NCI-H748 (cell line): ENCODE results near the gene FEZ2.

Source experiments
- DNase-seq: peaks from one replicate; lab custom pipeline; 2025; ENCODE audit not compliant: unreplicated experiment; lab: John Stamatoyannopoulos, UW

FEZ2 gene

DNA sequence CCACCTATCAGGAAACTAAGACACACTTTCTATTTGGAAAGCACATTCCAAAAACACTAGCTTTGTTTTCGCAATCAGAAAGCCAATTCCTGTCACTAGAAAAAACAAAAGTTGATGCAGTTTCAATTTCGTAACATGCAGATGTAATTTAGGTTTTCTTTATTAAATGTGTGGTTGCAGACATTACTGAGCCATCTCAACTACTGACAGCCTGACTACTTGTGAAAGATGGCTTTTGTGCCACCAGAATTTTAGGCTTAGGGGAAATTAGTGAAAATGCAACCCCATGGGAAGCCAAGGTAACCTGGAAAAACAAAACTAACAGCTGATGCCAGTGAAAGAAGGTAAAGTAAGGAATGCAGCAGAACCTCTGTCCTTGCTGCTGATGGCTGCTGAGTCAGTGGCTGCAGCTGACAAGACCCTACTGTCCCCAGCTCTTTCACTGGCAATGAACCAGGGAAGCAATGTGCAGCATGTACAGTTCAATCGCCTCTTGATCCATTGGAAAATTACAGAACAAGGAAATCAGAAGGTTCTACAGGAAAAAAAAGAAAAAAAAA is 34.9 kb downstream of the FEZ2 start:
- no peak for DNase-seq

DNA sequence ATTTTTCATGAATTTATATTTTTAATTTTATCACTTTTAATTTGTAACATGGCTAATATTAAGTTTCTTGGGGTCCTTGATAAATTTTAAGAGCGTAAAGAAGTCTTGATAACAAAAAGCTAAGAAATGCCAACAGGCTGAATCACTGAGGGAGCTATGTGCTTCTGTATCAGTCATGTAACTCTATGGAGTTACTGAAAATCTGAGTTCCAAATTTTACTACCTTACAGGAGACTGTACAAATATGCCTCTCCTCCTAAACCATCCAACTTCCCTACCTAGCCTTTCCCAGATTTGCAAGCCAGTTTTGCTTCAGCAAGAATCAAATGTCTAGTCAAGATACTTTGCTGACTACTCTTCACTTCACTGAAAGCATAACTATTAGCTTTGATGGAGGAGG is 35.7 kb downstream of the FEZ2 start:
- no peak for DNase-seq

DNA sequence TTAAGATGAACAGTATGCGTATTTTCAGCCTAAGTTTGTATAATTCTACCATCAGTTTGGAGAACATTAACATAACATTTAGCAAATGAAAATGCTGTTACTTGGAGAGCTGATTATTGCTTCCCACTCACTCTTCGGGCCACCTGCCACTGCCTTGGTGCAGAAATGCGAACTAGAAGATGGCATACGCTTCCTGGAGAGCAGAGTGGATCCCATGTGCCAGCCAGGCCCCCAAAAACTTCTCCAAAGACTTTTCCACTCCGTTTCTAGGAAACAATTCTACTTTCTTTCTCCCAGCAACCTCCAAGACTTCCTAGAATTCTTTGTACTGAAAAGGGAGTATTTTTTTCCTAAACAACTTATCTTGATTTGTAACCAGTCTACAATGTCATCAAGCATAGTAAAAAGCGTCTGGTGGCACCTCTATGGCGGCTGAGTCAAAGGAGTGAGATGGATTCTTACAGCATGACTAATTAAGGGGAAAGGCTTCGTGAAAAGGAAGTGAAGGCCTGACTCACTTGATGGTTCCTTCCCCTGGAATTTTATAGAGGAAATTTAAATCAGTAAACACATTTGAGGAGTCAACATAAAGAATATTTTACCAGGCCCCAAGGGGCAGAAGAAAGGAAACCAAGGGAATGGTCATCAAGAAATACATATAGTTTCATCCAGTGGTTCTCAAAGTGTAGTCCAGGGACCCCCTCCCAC is 36.6 kb downstream of the FEZ2 start:
- no peak for DNase-seq

DNA sequence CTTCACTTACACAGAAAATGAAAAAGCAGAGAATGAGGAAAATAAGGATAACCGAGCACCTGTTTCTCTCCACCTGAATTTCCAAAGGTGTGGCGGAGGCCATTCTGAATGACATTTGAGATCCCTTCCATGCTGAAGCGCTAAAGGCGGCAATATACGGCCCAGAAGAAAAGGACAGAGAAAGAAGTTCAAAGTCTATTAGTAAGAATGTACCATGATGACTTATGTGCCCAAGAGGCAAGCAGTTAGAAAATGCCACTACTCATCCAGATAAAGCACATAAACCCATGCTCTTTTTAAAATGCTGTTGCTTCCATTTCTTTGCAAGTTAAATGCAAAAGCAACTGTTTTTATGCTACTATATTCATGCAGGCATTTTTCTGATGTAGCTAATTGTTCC is 37.2 kb downstream of the FEZ2 start:
- no peak for DNase-seq

DNA sequence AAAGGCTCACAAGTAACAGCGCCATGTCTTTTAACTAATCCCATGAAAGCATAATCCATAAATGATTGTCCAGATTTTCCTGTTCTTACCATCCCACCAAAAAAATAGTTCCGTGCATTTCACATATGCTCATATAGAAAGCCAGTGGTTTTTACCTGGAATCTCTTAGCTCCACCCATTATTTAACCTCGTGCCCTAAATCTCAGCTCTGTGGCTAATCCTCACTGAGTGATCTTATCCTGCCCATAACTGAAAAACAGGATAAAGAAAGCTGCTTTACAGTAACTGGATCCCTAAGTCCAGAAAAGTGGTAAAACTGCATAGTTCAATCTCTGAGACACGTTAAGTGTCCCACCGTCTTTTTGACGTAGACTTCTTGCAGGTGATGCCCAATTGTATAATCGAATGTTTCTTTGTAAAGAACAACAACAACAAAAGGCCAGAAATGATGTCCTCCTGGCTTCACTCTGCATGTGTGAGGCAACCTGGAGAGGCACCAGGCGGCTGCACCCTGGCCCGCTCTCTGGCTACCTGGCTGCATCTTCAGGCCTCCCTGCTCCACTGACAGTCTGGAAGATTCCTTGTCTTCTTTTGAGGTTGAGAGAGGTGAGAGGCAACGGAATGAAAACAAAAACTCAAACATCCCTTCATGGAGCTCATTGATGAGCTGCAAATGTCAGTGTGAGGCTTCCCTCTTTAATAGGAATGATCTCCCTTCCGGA is 38.6 kb downstream of the FEZ2 start:
- DNase-seq: no peak

DNA sequence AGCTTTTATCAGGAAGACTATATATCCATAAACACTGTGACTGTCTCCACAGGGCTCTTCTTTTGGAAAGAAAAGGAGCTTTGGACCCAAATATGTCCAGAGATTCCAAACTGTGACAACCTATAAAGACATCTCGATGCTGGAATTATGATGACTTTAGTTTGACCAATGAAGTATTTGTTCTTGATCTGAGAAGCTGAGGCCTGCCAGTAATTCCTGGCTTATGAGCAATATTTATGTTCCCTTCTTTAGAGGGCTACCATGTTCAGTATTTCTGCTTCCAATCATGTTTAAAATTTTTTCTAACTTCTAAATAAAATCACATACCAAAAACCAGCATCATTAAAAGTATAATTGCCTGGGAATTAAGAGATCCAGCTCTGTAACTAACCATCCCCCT is 41.1 kb downstream of the FEZ2 start:
- no peak for DNase-seq

DNA sequence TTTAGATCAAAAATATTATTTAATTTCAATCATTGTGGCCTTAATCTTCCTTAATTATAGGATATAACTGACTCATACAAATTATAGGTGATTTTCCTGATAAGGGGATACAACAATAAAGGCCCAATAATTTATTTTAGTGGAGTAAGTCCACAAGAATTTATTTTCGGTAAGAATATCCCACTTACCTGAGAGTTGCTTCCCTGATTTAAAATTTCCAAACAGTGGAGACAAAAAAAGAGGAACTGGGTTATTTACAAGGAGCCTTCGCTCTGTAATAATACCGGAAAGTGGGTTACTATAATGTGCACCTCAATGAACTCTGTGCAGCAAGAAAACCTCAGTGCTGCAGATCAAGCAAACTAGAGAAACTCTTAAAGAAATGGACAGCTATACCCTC is 42.2 kb downstream of the FEZ2 start:
- no peak for DNase-seq

DNA sequence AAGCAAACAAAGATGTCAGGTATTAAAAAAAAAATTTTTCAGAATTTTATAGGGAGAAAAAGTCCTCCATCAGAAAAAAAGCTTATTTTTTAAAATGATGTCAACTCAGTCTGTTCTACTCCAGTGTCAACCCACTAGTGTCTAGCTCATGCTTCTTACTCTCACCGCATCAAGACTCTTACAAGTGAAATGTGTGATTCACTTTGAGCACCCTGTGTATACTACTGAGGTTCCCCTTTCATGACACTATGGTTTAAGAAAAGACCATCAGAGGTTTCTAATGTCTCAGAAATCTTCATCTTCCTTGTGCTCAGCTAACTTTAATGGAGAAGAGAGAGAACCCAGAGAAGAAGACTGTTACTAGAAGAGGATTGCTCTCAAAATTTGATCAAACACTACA is 43.4 kb downstream of the FEZ2 start:
- no peak for DNase-seq

DNA sequence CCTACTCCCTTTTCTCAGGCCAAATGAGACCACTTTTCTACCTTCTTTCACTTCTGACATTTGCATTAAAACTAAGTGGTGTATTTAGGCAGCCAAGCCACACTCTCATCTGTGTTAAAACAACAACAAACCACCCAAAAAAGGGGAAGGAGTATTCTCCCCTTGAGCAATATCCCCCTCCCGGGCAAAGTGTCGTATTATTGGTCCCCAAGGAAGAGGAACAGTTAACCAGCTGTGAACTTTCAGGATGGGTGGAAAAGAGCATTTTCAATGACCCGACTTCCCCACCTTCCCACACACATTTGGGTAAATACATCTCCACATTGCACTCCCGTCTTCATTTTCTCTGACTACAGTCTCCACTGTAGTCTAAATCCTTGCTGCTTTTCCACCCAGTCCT is 44.3 kb downstream of the FEZ2 start:
- DNase-seq: no peak

DNA sequence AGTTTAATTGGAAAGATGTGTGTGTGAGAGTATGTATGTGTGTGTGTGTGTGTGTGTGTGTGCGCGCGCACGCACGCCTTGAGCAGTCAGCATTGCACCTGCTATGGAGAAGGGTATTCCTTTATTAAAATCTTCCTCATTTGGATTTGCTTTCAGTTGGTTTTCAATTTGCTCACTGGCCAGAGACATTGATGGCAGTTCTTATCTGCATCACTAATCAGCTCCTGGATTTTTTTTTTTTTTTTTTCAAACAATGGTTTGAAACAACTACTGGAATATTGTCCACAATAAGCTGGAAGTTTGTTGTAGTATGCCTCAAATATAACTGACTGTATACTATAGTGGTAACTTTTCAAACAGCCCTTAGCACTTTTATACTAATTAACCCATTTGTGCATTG is 48.0 kb downstream of the FEZ2 start:
- DNase-seq: no peak

DNA sequence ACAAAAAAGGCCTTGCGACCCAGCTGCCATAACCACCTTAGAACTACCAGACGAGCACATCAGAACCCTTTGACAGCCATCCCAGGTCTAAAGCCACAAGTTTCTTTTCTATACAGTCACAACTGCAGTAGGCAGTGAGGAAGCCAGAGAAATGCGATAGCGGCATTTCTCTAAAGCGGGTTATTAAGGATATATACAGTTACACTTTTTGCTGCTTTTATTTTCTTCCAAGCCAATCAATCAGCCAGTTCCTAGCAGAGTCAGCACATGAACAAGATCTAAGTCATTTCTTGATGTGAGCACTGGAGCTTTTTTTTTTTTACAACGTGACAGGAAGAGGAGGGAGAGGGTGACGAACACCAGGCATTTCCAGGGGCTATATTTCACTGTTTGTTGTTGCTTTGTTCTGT is 48.8 kb downstream of the FEZ2 start:
- DNase-seq: no peak

DNA sequence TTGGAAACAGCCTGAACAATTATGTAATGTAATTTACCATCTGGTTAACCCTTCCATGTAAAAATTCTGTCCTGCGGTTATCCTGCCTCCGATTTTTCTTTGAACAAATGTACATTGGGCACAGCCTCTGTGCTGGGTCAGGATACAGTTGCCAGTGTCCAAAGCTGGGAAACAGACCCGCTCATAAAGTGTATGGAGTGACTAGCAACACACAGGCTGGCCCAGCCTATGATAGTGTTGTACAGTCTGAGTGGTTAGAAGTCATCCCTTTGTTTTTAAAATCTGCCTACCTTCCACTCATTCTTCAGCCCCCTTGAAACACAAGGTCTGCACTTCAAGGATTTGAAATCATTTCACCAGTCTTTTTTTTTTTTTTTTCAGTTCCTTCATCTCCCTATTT is 50.1 kb downstream of the FEZ2 start:
- no peak for DNase-seq

DNA sequence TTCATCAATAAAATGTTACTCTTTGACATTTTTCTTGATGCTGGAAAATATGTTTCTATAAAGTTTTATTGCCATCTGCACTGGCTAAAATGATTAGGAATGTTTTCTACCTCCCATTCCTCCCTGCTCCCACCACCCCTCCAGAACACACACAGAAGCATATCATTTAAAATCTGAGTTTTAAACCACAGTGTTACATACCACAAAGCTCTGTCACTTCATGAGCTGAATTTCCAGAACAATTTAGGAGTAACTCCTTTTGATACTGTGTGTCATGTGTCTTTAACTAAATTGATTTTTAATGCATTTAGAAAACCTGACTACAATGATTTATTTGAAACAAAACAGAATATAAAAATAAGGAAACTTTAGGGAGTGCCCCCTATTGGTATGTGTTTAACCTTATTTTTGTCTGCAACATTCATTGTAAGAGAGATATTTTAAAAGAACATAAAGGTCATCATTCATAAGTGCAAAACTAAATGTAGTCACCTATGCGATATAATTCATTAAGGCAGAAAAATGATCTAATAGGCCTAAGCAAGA is 52.0 kb downstream of the FEZ2 start:
- no peak for DNase-seq

DNA sequence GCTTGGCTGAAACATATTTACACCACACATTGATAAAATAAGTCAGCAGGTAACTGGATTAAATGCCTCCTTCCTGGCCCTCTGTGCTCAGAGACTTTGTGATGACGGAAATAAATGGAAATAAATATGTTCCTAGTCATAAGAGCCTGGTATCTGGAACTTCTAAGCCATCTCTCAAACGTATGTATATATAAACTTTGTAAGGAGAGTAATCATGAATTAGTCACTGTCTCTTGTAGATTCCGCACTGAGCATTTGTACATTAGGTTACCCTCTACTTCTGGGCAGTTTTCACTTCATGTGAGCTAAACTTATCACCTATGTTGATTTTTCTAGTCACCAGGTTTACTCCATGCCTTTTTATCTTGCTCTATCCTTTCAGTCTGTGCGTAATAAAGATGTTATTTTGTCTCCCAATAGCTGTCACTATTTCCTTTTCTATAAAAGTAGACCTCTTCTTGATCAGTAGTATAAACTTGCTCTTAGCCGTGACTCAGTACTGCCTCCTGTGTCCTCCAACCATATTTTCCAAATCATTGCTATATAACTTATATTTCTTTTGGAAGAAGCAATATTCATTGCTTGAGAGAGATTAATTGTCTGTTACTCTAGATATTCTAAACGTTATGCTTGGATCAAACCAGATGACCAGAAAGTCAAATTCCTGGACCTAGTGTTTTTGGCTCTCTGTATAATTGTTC is 53.2 kb downstream of the FEZ2 start:
- no peak for DNase-seq

DNA sequence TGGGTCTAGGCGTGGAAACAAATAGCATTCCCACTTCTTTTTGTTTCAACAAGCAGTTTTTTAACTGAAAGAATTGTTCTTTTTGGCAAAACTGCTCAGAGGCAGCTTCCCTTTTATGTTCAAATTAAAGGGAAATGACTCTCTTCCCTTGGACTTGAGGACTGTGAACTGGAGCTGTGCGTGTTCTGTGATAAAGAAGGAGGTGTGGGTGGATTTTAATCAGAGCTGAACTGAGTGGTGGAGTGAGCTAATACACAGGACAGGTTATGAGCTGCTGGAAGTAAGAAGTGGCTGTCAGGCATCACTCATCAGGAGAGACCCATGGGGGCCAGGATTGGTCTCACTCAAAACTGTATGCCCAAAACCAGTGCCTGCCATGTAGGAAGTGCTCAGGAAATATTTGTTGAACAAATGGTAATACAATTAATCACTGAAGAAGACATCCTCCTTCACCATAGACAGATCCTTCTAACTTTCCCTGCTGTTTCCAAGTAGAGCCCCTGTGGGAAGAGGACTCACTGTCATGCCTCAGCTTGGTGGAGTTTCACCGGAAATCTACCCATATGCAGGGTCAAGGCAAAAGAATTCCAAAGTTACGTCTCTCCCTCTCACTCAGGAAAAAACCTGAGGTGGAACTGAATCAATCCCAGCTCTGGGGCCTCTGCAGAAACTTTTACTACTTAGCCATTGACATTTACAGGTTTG is 55.9 kb downstream of the FEZ2 start:
- no peak for DNase-seq

DNA sequence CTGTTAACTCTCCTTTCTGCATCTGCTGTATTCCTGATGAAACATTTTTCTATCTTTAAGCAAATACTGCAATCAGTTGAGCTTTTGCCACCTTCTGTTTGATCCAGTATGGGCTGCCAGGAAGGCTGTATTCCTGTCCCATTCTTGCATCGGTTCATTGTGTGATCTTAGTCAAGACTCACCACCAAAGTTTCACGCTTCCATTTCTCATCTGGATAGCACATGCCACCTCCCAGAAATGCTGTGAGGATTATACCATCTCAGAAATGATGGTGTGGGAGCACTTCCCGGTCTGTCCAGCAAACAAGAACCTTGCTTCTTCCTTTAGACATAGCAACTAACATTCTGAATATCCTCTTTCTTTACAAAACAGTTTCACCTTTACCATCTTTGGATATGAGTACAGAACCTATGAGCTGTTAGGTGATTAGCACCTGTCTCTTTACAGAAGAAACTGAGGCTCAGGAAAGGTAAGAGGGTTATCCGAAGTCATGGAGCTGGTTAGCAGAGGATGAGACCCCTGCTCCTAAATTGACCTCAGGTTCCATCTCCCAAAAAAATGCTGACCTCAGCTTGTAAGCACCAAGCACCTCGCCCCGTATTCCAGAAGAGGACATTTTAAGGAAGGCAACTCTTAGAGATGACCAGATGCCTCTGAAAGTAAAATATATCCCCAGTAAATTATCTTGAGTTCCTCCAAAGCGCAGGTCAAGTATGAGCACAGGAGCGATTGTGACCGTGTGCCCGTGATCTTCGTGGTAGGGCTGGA is 56.8 kb downstream of the FEZ2 start:
- no peak for DNase-seq

DNA sequence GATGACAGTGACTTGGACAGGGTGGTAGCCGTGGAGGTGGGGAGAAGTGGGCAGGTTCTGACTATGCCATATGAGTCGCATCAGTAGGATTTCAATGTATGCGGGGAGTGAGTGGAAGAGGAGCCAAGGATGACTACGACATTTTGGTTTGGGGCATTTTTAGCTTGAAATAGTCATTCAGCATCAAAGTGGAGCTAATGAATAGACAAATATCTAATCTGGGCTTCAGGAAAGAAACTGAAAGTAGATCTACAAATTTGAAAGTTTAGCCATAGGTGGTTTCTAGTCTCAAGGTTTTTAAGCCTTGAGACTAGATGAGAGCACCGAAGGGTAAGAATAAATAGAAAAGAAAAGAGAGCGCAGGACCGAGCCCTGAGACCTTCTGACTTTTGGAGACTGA is 58.3 kb downstream of the FEZ2 start:
- no peak for DNase-seq

DNA sequence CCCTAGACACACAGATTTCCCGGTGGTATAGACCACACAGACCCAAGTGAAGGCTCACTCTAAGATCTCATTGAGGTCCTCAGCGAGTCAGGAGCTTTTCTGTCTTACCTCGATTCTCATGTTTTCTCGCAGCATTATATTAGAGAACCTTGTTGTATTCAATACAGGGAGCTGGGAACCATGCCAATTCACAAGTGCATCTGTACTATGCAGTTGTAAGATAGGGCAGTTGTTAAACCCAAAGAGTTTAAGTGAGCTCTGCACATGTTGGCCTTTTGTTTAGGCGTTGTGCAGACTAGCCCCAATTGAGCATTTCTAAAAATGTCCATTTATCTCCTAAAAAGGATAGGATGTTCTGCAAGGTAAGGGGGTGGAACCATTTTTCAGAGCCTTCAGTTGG is 59.6 kb downstream of the FEZ2 start:
- DNase-seq: peak; percentile 55

DNA sequence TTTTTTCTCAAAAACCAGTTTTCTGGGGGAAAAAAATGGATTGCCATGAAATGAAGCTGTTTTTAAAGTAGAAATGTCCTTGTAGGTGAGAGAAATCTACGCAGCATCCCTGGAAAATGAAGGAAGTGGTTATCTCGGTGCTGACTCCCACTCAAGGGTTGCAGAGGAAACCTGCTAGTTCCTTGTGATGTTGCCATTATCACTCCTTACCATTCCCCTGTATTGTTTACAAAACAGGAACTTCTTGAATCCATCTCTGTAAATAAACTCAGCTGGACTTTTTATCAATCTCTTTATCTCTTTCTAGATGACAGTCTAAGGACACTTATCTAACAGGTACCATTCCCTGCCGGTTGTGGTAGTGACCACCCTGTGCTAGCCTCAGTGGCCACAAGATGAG is 61.2 kb downstream of the FEZ2 start:
- DNase-seq: no peak

DNA sequence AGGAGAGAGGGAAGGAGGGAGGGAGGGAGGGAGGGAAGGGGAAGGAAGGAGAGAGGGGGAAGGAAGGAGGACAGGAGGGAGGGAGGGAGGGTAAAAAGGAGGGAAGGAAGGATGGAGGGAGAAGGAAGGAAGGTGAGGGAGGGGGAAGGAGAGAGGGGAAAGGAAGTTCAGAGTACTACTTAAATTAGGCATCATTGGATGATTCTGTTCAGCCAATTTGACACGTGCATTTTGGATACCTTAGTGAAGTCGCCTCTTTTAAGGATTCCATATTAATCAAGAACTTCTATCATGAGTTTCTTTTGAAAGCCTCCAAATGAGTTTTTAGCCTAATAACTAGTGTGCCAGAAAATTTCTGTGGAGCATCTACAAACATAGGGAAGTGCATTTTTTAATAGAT is 62.9 kb downstream of the FEZ2 start:
- DNase-seq: no peak
